ENCODE results near the gene CLDN16.

Gene CLDN16

GRCh38 chr3:190387578-190388213 lies at the start of gene CLDN16:
Gene CLDN16, plus strand, starts transcription at chr3:190388163. Its CDS starts 167 bp downstream, at chr3:190388330.
- no peak for DNase-seq (ENCODE audit: low read depth)

GRCh38 chr3:190338717-190339116 lies 49.2 kb upstream of the CLDN16 start:
- peak; percentile 70 for DNase-seq (ENCODE audit: low read depth)

- peak; percentile 31 for DNase-seq (ENCODE audit: low read depth)
Measured at GRCh38 chr3:190339130-190339529, 48.8 kb upstream of the CLDN16 start.

GRCh38 chr3:190340071-190340470 lies 47.9 kb upstream of the CLDN16 start:
- no peak for DNase-seq (ENCODE audit: low read depth)

GRCh38 chr3:190345027-190345821 lies 42.7 kb upstream of the CLDN16 start:
- peak; percentile 99 for DNase-seq (ENCODE audit: low read depth)

GRCh38 chr3:190345878-190346277 lies 42.1 kb upstream of the CLDN16 start:
- DNase-seq (ENCODE audit: low read depth): peak; percentile 35

GRCh38 chr3:190346541-190346940 lies 41.4 kb upstream of the CLDN16 start:
- DNase-seq (ENCODE audit: low read depth): peak; percentile 51

- DNase-seq (ENCODE audit: low read depth): no peak
Measured at GRCh38 chr3:190352861-190353457, 35.0 kb upstream of the CLDN16 start.

- DNase-seq (ENCODE audit: low read depth): no peak
Measured at GRCh38 chr3:190356246-190356645, 31.7 kb upstream of the CLDN16 start.

GRCh38 chr3:190357468-190357867 lies 30.5 kb upstream of the CLDN16 start:
- no peak for DNase-seq (ENCODE audit: low read depth)

GRCh38 chr3:190359813-190360212 lies 28.1 kb upstream of the CLDN16 start:
- DNase-seq (ENCODE audit: low read depth): no peak

GRCh38 chr3:190360228-190360627 lies 27.7 kb upstream of the CLDN16 start:
- peak; percentile 68 for DNase-seq (ENCODE audit: low read depth)

- DNase-seq (ENCODE audit: low read depth): no peak
Measured at GRCh38 chr3:190361791-190362190, 26.2 kb upstream of the CLDN16 start.

GRCh38 chr3:190362258-190362657 lies 25.7 kb upstream of the CLDN16 start:
- DNase-seq (ENCODE audit: low read depth): no peak

- DNase-seq (ENCODE audit: low read depth): no peak
Measured at GRCh38 chr3:190366133-190366532, 21.8 kb upstream of the CLDN16 start.

- DNase-seq (ENCODE audit: low read depth): no peak
Measured at GRCh38 chr3:190368881-190369280, 19.1 kb upstream of the CLDN16 start.

- DNase-seq (ENCODE audit: low read depth): peak; percentile 60
Measured at GRCh38 chr3:190369668-190370295, 18.2 kb upstream of the CLDN16 start.

- no peak for DNase-seq (ENCODE audit: low read depth)
Measured at GRCh38 chr3:190370369-190370768, 17.6 kb upstream of the CLDN16 start.

GRCh38 chr3:190371152-190371551 lies 16.8 kb upstream of the CLDN16 start:
- no peak for DNase-seq (ENCODE audit: low read depth)

- no peak for DNase-seq (ENCODE audit: low read depth)
Measured at GRCh38 chr3:190375246-190375645, 12.7 kb upstream of the CLDN16 start.

- DNase-seq (ENCODE audit: low read depth): no peak
Measured at GRCh38 chr3:190375671-190376070, 12.3 kb upstream of the CLDN16 start.

GRCh38 chr3:190378240-190378891 lies 9.6 kb upstream of the CLDN16 start:
- DNase-seq (ENCODE audit: low read depth): peak; percentile 85
